K562 (cell line): ENCODE results near the gene KRT36. TPM values are rescaled to one million over a fixed set of nuclear protein-coding genes. Genes with fewer than 3 reads are reported as not detected.

Experiments
- CXXC5 ChIP-seq: fragments of 250-450 bp; sonication (Bioruptor Pico); IDR thresholded peaks from 2 replicates; pipeline ENCODE4 v1.8.0; 2022; ENCODE audit warnings: inconsistent platforms, mild to moderate bottlenecking, moderate library complexity
- E4F1 ChIP-seq: fragments of 250-450 bp; sonication (Bioruptor Pico); IDR thresholded peaks from 2 replicates; pipeline ENCODE4 v1.5.0; 2021; ENCODE audit warnings: mild to moderate bottlenecking, borderline replicate concordance
- EHMT2 ChIP-seq: fragments of 450-650 bp; IDR thresholded peaks from 2 replicates; pipeline ENCODE4 v1.6.1; 2018; ENCODE audit warnings: antibody characterized with exemption
- EWSR1 ChIP-seq: fragments of 450-650 bp; IDR thresholded peaks from 2 replicates; pipeline ENCODE4 v1.6.1; 2018; ENCODE audit warnings: borderline replicate concordance, mild to moderate bottlenecking, low read depth, moderate library complexity; ENCODE audit not compliant: partially characterized antibody
- FOSL1 ChIP-seq: fragments of 200-800 bp; sonication (Bioruptor generic); conservative IDR thresholded peaks from 2 replicates; pipeline ENCODE4 v1.6.1; 2016; ENCODE audit warnings: missing genetic modification characterization, missing compliant biosample characterization
- GABPB2 ChIP-seq: fragments of 250-450 bp; sonication (Bioruptor Pico); conservative IDR thresholded peaks from 2 replicates; pipeline ENCODE4 v1.5.1; 2021; ENCODE audit warnings: mild to moderate bottlenecking
- JUNB ChIP-seq: fragments of 450-650 bp; formaldehyde crosslinking; conservative IDR thresholded peaks from 2 replicates; pipeline ENCODE4 v1.4.0; 2020; ENCODE audit warnings: mild to moderate bottlenecking
- MTA2 ChIP-seq: fragments of 450-650 bp; IDR thresholded peaks from 2 replicates; pipeline ENCODE4 v1.6.1; 2016; ENCODE audit warnings: low read depth
- NCOA6 ChIP-seq: fragments of 450-650 bp; IDR thresholded peaks from 2 replicates; pipeline ENCODE4 v1.6.1; 2017; ENCODE audit warnings: mild to moderate bottlenecking
- NFRKB ChIP-seq: fragments of 450-650 bp; IDR thresholded peaks from 2 replicates; pipeline ENCODE4 v1.6.1; 2016; ENCODE audit warnings: low read depth
- NR4A1 ChIP-seq, 2 experiments: fragments of 250-450 bp in 1 of 2; fragments of 450-650 bp in 1 of 2; sonication (Bioruptor Pico) in 1 of 2; IDR thresholded peaks; 2 replicates each; pipeline versions ENCODE4 v1.4.0 to v1.6.1; 2016 to 2020; ENCODE audit warnings: mild to moderate bottlenecking in 2 of 2, missing compliant biosample characterization in 1 of 2, missing genetic modification characterization in 1 of 2, moderate library complexity in 1 of 2
- NUFIP1 ChIP-seq: fragments of 450-650 bp; IDR thresholded peaks from 2 replicates; pipeline ENCODE4 v1.6.1; 2018; ENCODE audit not compliant: partially characterized antibody
- POLR2AphosphoS2 ChIP-seq: IDR thresholded peaks from 2 replicates; pipeline ENCODE4 v1.6.1; 2012; ENCODE audit warnings: low read length, improper control_type of control experiment
- RBM34 ChIP-seq: fragments of 200-400 bp; formaldehyde crosslinking; IDR thresholded peaks from 2 replicates; pipeline ENCODE4 v1.6.1; 2018; ENCODE audit warnings: low read length, borderline replicate concordance; ENCODE audit not compliant: insufficient read depth
- SRF ChIP-seq, 2 experiments: fragments of 250-450, 450-650 bp in 1 of 2; sonication (Bioruptor Pico) in 1 of 2; sonication (generic) in 1 of 2; formaldehyde crosslinking; IDR thresholded peaks; 2 replicates each; pipeline versions ENCODE4 v1.5.0 to v1.5.1; 2020 to 2022; ENCODE audit warnings: mild to moderate bottlenecking in 1 of 2, missing genetic modification reagents in 1 of 2
- STAT5B ChIP-seq: fragments of 250-450 bp; sonication (Bioruptor Pico); IDR thresholded peaks from 2 replicates; pipeline ENCODE4 v1.8.0; 2021; ENCODE audit warnings: mild to moderate bottlenecking, inconsistent platforms
- TCF7L2 ChIP-seq: fragments of 150-350 bp; IDR thresholded peaks from 2 replicates; pipeline ENCODE4 v1.6.1; 2016; ENCODE audit warnings: low read depth, mild to moderate bottlenecking, low read length, moderate library complexity
- TFAP4 ChIP-seq: sonication (generic); formaldehyde crosslinking; IDR thresholded peaks from 2 replicates; pipeline ENCODE4 v1.8.0; 2022; ENCODE audit warnings: missing genetic modification reagents, mild to moderate bottlenecking, moderate library complexity, borderline replicate concordance
- THRB ChIP-seq: fragments of 450-650 bp; formaldehyde crosslinking; conservative IDR thresholded peaks from 2 replicates; pipeline ENCODE4 v1.4.0; 2022; ENCODE audit warnings: mild to moderate bottlenecking, missing genetic modification characterization
- ZNF134 ChIP-seq: fragments of 250-450 bp; sonication (Bioruptor Pico); conservative IDR thresholded peaks from 2 replicates; pipeline ENCODE4 v1.4.0; 2020
- polyA plus RNA-seq, 8 experiments: library from polyadenylated mRNA; depleted of rRNA in 4 of 8; stranded (reverse) in 5 of 8; unstranded in 3 of 8; fragments of >200 nt; fragmentation: Nextera tagmentation in 2 of 8; fragmentation: Illumina TruSeq in 1 of 8; extraction: Ambion mirVana in 2 of 8; extraction: Trizol in 1 of 8; gene quantifications; 2 replicates each; pipeline versions ENCODE4 v1.2.1 to v1.2.3, GENCODE V29; 2011 to 2014; ENCODE audit warnings: inconsistent platforms in 1 of 8, missing spikeins in 1 of 8
- total RNA-seq, 7 experiments: library from RNA; depleted of rRNA in 6 of 7; stranded (reverse); fragments of >200 nt in 6 of 7; fragmentation: Illumina TruSeq in 2 of 7; extraction: Trizol in 2 of 7; gene quantifications; 2 replicates each; pipeline versions ENCODE4 v1.2.1 to v1.2.3, GENCODE V29; 2011 to 2021; ENCODE audit warnings: low replicate concordance in 1 of 7
- TF ChIP-seq, protein P1 (sequence below): sonication (generic); formaldehyde crosslinking; IDR thresholded peaks from 2 replicates; pipeline ENCODE4 v1.8.1; 2023; ENCODE audit warnings: mild to moderate bottlenecking, missing genetic modification reagents, moderate library complexity
- TF ChIP-seq, protein P2 (sequence below): sonication (generic); formaldehyde crosslinking; IDR thresholded peaks from 2 replicates; pipeline ENCODE4 v1.8.0; 2022; ENCODE audit warnings: mild to moderate bottlenecking, missing genetic modification reagents

Gene KRT36
- total and polyA plus RNA-seq, 9 of the 15 experiments (the other 6 are each of a cell fraction or from before 2014, with no cell fraction given): 0.04 TPM; not detected in 8

DNA sequence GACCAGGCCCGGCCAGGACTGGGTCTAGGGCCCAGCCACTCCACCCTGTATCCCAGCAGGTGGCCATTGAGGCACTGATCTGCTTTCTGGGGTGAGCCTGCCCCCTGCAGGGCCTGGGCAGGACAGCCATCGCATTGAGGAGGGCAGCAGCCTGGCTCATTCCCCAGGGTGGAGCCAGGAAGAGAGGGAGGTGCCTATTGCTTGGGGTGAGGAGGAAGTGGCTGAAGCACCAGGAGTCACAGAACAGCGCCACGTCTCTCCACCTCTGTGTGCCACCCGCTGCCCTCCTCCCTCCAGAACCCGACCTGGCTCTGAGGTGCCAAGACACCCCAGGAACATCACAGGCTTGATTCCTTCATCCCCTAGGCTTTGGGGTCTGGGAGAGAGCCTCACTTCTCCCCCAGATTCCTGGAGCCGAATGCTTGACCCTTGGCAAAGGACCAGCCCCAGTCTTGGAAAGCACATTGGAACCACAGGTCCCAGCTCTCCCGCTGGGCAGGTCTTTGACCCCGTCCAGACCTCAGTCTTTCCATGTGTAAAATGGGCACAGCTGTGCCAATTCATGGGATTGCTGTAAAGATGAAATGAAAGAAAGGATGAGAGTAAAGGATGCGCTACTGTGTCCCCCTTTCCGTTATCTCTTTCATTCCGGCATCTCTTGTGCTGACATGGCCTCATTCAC is 7.2 kb upstream of the KRT36 start (continued):
- TF ChIP-seq E4F1 (CRISPR knock-in tag): no peak
- TF ChIP-seq NR4A1 (CRISPR knock-in tag; IDR thresholded peaks at IDR 0.05): no peak
- no peak for TF ChIP-seq NR4A1 (tag; IDR thresholded peaks at IDR 0.05)
- TF ChIP-seq POLR2AphosphoS2: no peak
- no peak for TF ChIP-seq THRB (CRISPR knock-in tag)
- 0 out of 2 replicates have a peak, but pooled peaks have one; percentile 21 for TF ChIP-seq FOSL1 (tag)
- TF ChIP-seq SRF (CRISPR knock-in tag; IDR thresholded peaks at IDR 0.05): peak in 1 of 2 experiments; percentile 92; a peak in 1 of 4 replicates
- TF ChIP-seq, protein P1, sequence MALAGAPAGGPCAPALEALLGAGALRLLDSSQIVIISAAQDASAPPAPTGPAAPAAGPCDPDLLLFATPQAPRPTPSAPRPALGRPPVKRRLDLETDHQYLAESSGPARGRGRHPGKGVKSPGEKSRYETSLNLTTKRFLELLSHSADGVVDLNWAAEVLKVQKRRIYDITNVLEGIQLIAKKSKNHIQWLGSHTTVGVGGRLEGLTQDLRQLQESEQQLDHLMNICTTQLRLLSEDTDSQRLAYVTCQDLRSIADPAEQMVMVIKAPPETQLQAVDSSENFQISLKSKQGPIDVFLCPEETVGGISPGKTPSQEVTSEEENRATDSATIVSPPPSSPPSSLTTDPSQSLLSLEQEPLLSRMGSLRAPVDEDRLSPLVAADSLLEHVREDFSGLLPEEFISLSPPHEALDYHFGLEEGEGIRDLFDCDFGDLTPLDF (CRISPR knock-in tag): no peak
- TF ChIP-seq EWSR1: no peak
- TF ChIP-seq RBM34: no peak
- no peak for TF ChIP-seq STAT5B (CRISPR knock-in tag)
- TF ChIP-seq CXXC5 (CRISPR knock-in tag): peak; percentile 36; the same call in 1 of the 2 replicates
- no peak for TF ChIP-seq JUNB (CRISPR knock-in tag)
- no peak for TF ChIP-seq MTA2
- TF ChIP-seq, protein P2, sequence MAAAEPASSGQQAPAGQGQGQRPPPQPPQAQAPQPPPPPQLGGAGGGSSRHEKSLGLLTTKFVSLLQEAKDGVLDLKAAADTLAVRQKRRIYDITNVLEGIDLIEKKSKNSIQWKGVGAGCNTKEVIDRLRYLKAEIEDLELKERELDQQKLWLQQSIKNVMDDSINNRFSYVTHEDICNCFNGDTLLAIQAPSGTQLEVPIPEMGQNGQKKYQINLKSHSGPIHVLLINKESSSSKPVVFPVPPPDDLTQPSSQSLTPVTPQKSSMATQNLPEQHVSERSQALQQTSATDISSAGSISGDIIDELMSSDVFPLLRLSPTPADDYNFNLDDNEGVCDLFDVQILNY (CRISPR knock-in tag): no peak
- TF ChIP-seq TFAP4: peak; percentile 46; the same call in 1 of the 2 replicates
- TF ChIP-seq ZNF134 (CRISPR knock-in tag): no peak
- no peak for TF ChIP-seq NUFIP1
- TF ChIP-seq NFRKB: no peak
- TF ChIP-seq GABPB2 (CRISPR knock-in tag): no peak
- TF ChIP-seq NCOA6: no peak
- no peak for TF ChIP-seq EHMT2
- no peak for TF ChIP-seq TCF7L2
